Ovary (tissue), 3 donors: ENCODE measurements around the gene MBD3L5.

Experiments used
- CTCF ChIP-seq, 3 donors: fragments of 450-650 bp in 2 of 3; fragments of 200-600 bp in 1 of 3; IDR thresholded peaks; one replicate each; pipeline versions ENCODE4 v1.5.1 to v1.8.0; 2016 to 2022; ENCODE audit warnings: antibody characterized with exemption in 3 of 3, mild to moderate bottlenecking in 1 of 3
- EP300 ChIP-seq: sonication (generic); formaldehyde crosslinking; IDR thresholded peaks from one replicate; pipeline ENCODE4 v1.6.1; 2017; ENCODE audit warnings: antibody characterized with exemption
- POLR2A ChIP-seq: fragments of 450-650 bp; IDR thresholded peaks from one replicate; pipeline ENCODE4 v1.6.1; 2017; ENCODE audit warnings: antibody characterized with exemption, mild to moderate bottlenecking, moderate library complexity
- donor health status: DM: no; HTN: no; CAD: no.

- TF ChIP-seq CTCF (IDR thresholded peaks at IDR 0.05) = no peak
- TF ChIP-seq EP300 = no peak
- no peak for TF ChIP-seq POLR2A
Measured at GRCh38 chr19:7000333-7000732, 30.0 kb upstream of the MBD3L5 start.
